OCI-LY3 (cell line): Measurements from ENCODE around the gene PSAPL1.

Experiments
- EZH2phosphoT487 ChIP-seq: fragments of 200-600 bp; shearing (Covaris generic); IDR thresholded peaks from 2 replicates; pipeline ENCODE4 v1.6.1; 2018; ENCODE audit warnings: antibody characterized with exemption, mixed run types, low read depth
- TF ChIP-seq, protein P1 (sequence below): fragments of 200-600, 300-600 bp; sonication (generic); IDR thresholded peaks from 2 replicates; pipeline ENCODE4 v1.5.1; 2014; ENCODE audit warnings: antibody characterized with exemption, low read length, low read depth

GRCh38 chr4:7472442-7473013, 37.8 kb upstream of the PSAPL1 start:
- TF ChIP-seq, protein P1, sequence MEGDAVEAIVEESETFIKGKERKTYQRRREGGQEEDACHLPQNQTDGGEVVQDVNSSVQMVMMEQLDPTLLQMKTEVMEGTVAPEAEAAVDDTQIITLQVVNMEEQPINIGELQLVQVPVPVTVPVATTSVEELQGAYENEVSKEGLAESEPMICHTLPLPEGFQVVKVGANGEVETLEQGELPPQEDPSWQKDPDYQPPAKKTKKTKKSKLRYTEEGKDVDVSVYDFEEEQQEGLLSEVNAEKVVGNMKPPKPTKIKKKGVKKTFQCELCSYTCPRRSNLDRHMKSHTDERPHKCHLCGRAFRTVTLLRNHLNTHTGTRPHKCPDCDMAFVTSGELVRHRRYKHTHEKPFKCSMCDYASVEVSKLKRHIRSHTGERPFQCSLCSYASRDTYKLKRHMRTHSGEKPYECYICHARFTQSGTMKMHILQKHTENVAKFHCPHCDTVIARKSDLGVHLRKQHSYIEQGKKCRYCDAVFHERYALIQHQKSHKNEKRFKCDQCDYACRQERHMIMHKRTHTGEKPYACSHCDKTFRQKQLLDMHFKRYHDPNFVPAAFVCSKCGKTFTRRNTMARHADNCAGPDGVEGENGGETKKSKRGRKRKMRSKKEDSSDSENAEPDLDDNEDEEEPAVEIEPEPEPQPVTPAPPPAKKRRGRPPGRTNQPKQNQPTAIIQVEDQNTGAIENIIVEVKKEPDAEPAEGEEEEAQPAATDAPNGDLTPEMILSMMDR, result no peak
- no peak for TF ChIP-seq EZH2phosphoT487
